Measurements from ENCODE around the gene SPATA9. TPM values are rescaled to one million over a fixed set of nuclear protein-coding genes. Genes with fewer than 3 reads are reported as not detected.
A peak's percentile ranks its signal among the peaks of the same experiment; 100 is the strongest.

The SPATA9 gene
- total RNA-seq: not detected

DNA sequence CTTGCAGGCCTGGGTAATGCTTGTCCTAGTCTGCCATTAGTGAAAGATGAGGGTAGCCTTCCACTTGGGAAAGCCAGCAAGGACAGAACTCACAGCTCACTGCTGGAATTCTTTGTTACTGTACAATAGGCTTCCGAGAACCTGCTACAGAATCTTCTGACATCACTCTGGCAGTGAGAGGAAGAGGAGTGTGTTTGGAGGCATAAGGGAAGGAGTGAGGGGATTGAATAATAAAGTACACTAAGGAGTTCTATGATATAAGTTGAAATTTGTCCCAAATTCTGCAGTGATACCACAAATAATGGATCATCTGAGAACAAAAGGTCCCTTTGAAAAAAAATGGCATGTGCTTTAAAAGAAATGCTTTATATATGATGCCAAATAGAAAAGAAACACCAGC lies at the start of gene SPATA9:
TSS of gene SPATA9 (minus strand) at position 101 of the 400 bp plus-strand sequence. CDS start 137 bp downstream, outside the sequence.
- no peak within 1 kb of the TSS for H3K27ac Mint-ChIP-seq
- ATAC-seq (no peak), DNase-seq (no peak)
- CTCF ChIA-PET: no interaction called here
- no peaks in the 10 kb centered on the region for H3K9me3 Mint-ChIP-seq (ENCODE audit: insufficient read depth)
- no peaks in the 10 kb centered on the region for H3K4me1 Mint-ChIP-seq (ENCODE audit: low read depth)
- POLR2A ChIA-PET: no interaction called here
- peaks cover 33% of the 10 kb centered on the region for H3K27me3 Mint-ChIP-seq (ENCODE audit: low read depth)
- H3K36me3 Mint-ChIP-seq (ENCODE audit: low read depth): no peaks in the 10 kb centered on the region
- no peak within 1 kb of the TSS for H3K4me3 Mint-ChIP-seq

- peaks cover 47% of the 10 kb centered on the region for H3K27me3 Mint-ChIP-seq (ENCODE audit: low read depth)
- no peak overlapping the region for H3K27ac Mint-ChIP-seq
- no peaks in the 10 kb centered on the region for H3K36me3 Mint-ChIP-seq (ENCODE audit: low read depth)
- peaks cover 16% of the 10 kb centered on the region for H3K4me1 Mint-ChIP-seq (ENCODE audit: low read depth)
- H3K4me3 Mint-ChIP-seq: peak overlapping the region; percentile 69
- POLR2A ChIA-PET: interaction anchor here (2.1 kb wide), 1 partner anchor 15 kb away, joined by 5 read pairs; no protein-coding TSS in a partner anchor
- CTCF ChIA-PET: interaction anchor here (1.4 to 4.4 kb wide), 4 partner anchors 30 to 68 kb away, joined by 4 to 15 read pairs (median 8); no protein-coding TSS in a partner anchor
- DNase-seq: peak; percentile 48
- no peaks in the 10 kb centered on the region for H3K9me3 Mint-ChIP-seq (ENCODE audit: insufficient read depth)
- peak; percentile 69 for ATAC-seq
Measured at GRCh38 chr5:95731571-95732554, 49.1 kb upstream of the SPATA9 start.

DNA sequence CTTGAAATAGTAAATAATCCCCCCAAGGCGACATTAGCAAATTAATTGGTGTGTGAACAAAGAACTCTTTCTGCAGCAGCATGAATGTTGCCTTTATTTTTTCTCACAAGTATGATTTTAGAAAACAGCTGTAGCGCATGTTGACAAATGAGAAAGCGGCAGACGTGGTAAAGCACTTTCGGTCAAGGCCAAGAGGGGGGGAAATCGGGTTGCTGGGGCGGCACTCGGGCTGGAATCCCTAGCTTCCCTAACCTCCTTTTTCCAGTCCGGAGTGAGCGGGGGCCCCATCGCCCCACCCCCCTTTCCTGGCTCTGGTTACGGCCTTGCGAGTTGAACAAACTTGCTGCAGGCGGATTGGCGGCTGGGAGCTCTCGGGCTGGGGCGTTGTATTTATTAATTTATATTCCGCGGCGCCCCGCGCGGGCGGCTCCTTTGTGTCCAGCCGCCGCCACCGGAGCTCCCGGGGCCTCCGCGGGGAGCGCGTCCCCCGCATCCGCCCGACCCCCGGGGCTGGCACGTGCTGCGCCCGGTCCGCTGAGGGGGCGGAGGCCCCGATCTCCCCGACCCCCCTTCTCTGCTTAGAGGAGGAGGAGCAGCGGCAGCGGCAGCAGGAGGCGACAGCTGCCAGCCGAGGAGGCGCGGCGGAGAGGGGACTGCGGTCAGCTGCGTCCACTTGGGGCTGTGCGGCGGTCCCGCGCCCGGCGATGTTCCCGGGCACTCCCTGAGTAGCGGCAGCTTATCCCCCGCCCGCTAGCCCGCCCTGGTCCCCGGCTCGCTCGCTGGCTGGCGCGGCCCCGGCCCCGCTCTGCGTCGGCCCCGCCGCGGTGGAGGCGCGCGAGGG lies 48.2 kb upstream of the SPATA9 start, which contains the start of gene RHOBTB3:
TSS of gene RHOBTB3 (plus strand) at position 607 of the 841 bp plus-strand sequence. CDS start 347 bp downstream, outside the sequence.
- CTCF ChIA-PET: interaction anchor here (1.0 to 2.0 kb wide), 6 partner anchors 31 to 72 kb away, joined by 3 to 10 read pairs (median 4); no protein-coding TSS in a partner anchor
- Mint-ChIP-seq H3K27ac (no peak within 1 kb of the TSS), H3K4me1 (ENCODE audit: low read depth) (peaks cover 21% of the 10 kb centered on the region), H3K36me3 (ENCODE audit: low read depth) (no peaks in the 10 kb centered on the region), H3K4me3 (peak within 1 kb of the TSS; percentile 69), H3K9me3 (ENCODE audit: insufficient read depth) (no peaks in the 10 kb centered on the region), H3K27me3 (ENCODE audit: low read depth) (peaks cover 47% of the 10 kb centered on the region)
- DNase-seq (peak; percentile 36), ATAC-seq (peak; percentile 73)
- POLR2A ChIA-PET: interaction anchor here (2.1 kb wide), 1 partner anchor 14 kb away, joined by 5 read pairs; no protein-coding TSS in a partner anchor

DNA sequence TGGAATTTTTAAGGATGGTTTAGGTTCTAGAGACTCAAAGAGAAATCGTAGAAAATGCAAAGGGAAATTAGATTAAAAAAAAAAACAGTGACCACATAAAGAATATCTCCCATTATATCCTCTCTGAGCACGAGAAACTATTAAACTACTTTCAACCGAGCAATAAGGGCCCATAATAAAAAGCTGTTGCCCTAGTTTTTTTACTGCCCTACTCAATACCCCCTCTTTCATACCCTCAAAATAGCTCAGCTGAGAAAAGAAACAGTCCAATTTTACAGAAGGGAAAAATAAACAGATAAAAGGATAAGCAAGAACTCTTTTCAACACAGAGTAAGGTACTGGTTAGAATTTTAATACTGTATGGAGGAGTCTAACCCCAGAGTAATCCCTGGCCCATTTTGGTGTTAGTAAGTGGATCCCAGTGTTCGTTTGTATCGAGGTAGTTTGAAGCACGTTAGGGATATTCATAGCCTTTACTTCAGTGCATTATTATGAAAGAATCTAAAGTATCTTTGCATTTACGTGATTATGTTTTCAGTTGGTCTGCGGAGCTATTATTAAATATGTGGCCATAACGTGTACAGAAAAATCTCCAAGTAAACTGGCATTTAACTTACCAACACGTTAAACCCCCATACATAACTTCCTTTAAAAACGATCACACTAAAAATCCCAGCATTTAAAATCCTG lies 47.4 kb upstream of the SPATA9 start:
- Mint-ChIP-seq H3K27ac (no peak overlapping the region), H3K27me3 (ENCODE audit: low read depth) (peaks cover 48% of the 10 kb centered on the region), H3K4me1 (ENCODE audit: low read depth) (peaks cover 21% of the 10 kb centered on the region), H3K4me3 (peak overlapping the region; percentile 58), H3K9me3 (ENCODE audit: insufficient read depth) (no peaks in the 10 kb centered on the region), H3K36me3 (ENCODE audit: low read depth) (no peaks in the 10 kb centered on the region)
- no peak for ATAC-seq
- ChIA-PET POLR2A (interaction anchor here (2.1 kb wide), 1 partner anchor 13 kb away, joined by 5 read pairs; no protein-coding TSS in a partner anchor), CTCF (interaction anchor here (0.6 to 2.0 kb wide), 8 partner anchors 32 to 117 kb away, joined by 3 to 10 read pairs (median 4); no protein-coding TSS in a partner anchor)
- no peak for DNase-seq

DNA sequence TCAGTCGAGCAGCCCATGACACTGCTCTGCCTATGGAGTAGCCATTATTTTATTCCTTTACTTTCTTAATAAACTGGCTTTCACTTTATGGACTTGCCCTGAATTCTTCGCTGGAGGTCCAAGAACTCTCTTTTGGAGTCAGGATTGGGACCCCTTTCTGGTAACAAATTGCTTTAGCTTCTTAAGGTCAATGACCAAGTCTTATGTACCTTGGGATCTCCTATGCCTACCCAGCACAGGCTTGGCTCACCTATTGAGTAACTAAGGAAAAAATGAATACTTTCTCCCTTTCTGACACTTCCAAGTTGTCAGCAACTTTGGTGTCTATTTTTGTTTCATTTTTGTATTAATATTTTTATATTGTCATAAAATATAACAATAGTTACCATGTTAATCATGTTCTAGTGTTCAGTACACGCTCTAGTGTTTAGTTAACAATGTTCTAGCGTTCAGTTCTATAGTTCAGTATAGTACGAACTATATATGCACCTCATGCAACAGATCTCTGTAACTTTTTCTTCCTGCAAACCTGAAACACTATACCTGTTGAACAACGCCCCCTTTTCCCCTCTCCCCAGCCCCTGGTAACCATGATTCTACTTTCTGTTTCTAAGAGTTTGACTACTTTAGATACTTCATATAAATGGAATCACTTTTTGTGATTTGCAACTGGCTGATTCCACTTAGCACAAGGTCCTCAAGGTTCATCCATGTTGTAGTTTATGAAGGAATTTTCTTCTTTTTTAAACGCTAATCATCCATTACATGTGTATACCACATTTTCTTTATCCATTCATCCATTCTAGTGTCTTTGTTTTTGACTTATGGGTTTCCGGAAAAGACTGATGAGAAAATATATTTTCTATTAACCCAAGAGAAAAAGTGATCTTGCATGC lies 46.6 kb upstream of the SPATA9 start:
- ChIA-PET CTCF (interaction anchor here (0.6 to 1.8 kb wide), 2 partner anchors 65 to 118 kb away, joined by 3 to 6 read pairs; no protein-coding TSS in a partner anchor), POLR2A (no interaction called here)
- ATAC-seq: no peak
- H3K27ac Mint-ChIP-seq: no peak overlapping the region
- H3K36me3 Mint-ChIP-seq (ENCODE audit: low read depth): no peaks in the 10 kb centered on the region
- peaks cover 43% of the 10 kb centered on the region for H3K27me3 Mint-ChIP-seq (ENCODE audit: low read depth)
- H3K4me3 Mint-ChIP-seq: no peak overlapping the region
- H3K4me1 Mint-ChIP-seq (ENCODE audit: low read depth): peaks cover 21% of the 10 kb centered on the region
- no peaks in the 10 kb centered on the region for H3K9me3 Mint-ChIP-seq (ENCODE audit: insufficient read depth)
- DNase-seq: no peak

DNA sequence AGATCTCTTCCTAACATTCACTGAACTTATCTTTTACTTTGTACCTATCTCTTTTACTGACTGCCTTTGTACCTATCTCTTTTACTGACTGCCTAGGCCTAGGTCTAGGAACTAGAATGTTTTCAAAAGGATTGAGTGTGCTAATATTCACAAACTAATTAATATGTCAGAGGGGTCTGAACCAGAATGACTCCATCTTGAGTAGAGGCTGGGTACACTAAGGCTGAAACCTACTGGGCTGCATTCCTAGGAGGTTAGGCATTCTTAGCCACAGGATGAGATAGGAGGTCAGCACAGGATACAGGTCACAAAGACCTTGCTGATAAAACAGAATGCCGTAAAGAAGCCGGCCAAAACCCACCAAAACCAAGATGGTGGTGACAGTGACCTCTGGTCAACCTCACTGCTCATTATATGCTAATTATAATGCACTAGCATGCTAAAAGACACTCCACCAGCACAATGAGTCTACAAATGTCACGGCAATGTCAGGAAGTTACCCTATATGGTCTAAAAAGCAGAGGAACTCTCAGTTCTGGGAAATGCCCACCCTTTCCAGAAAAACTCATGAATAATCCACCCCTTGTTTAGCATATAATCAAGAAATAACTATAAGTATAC lies 45.8 kb upstream of the SPATA9 start:
- H3K4me3 Mint-ChIP-seq: no peak overlapping the region
- H3K36me3 Mint-ChIP-seq (ENCODE audit: low read depth): no peaks in the 10 kb centered on the region
- ATAC-seq: no peak
- H3K4me1 Mint-ChIP-seq (ENCODE audit: low read depth): peaks cover 22% of the 10 kb centered on the region
- peaks cover 40% of the 10 kb centered on the region for H3K27me3 Mint-ChIP-seq (ENCODE audit: low read depth)
- no peak overlapping the region for H3K27ac Mint-ChIP-seq
- ChIA-PET CTCF (interaction anchor here (1.2 to 1.8 kb wide), 2 partner anchors 53 to 64 kb away, joined by 3 to 6 read pairs; no protein-coding TSS in a partner anchor), POLR2A (no interaction called here)
- H3K9me3 Mint-ChIP-seq (ENCODE audit: insufficient read depth): no peaks in the 10 kb centered on the region
- DNase-seq: no peak

DNA sequence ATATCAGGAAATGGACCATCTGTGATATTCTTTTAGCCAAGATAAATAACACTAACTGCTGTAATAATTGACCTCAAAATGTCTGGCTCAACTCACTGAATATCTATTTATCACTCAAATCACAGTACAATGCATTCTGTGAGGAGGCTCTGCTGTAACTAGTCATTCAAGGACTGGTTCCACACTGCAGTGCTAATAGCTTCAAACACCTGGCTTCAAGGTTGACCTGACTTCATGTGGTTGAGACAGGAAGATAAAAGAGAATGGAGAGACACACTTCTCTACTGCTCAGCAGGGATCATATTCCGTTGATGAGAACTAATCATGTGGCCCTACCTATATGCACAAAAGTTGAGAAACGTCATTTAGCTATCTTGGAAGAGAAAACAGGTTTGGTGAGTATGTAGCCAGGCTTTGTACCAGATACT lies 45.0 kb upstream of the SPATA9 start:
- Mint-ChIP-seq H3K27ac (no peak overlapping the region), H3K9me3 (ENCODE audit: insufficient read depth) (no peaks in the 10 kb centered on the region), H3K4me3 (no peak overlapping the region), H3K4me1 (ENCODE audit: low read depth) (peaks cover 24% of the 10 kb centered on the region), H3K36me3 (ENCODE audit: low read depth) (no peaks in the 10 kb centered on the region), H3K27me3 (ENCODE audit: low read depth) (peaks cover 33% of the 10 kb centered on the region)
- POLR2A ChIA-PET: no interaction called here
- no peak for ATAC-seq
- CTCF ChIA-PET: interaction anchor here (1.2 kb wide), 1 partner anchor 53 kb away, joined by 3 read pairs; no protein-coding TSS in a partner anchor
- DNase-seq: no peak

DNA sequence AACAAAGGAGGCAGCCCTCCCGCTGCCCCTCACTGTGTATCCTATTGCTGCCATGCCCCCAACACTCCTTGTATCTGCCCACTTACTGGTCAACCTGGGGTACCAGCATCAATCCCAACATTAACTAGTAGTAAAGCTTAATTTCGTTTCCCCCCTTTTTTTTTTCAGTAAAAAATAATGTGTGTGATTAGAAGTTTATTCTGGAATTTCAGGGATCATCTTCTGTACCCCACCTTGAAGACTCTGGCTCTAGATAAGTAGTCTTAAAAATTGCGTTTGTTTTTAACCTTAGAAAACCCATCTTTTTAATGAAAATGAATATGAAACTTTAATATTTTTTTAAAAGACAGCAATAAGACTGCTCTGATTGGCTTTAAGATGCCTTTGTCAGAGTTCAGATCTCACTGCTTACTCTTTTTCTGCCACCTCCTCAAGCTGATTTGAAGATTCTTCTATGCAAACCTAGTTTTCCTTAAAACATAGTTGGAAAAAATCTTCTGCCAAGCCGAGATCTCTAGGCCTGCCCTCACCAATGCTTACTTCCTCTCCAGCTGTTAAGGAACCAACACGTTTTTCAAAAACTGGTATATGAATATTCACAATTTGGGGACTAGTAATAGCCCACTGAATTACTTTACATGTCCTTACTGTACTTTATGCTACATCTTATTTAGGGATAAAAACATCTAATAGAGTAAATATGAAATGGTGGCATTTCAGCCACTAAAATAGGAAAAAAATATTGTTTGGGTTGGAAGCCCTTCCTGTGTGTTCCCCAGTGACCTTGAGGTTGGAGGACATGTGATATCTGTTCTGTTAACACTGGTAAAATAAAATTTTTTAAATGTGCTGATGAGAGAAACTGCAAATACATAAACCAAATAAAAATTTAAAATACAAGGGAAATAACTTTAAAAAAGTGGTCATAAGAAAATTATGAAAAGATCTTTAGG lies 44.3 kb upstream of the SPATA9 start:
- Mint-ChIP-seq H3K36me3 (ENCODE audit: low read depth) (no peaks in the 10 kb centered on the region), H3K27ac (no peak overlapping the region), H3K27me3 (ENCODE audit: low read depth) (peaks cover 29% of the 10 kb centered on the region), H3K4me1 (ENCODE audit: low read depth) (peaks cover 23% of the 10 kb centered on the region), H3K9me3 (ENCODE audit: insufficient read depth) (no peaks in the 10 kb centered on the region), H3K4me3 (no peak overlapping the region)
- ATAC-seq: no peak
- DNase-seq: no peak
- ChIA-PET POLR2A (no interaction called here), CTCF (interaction anchor here (1.2 kb wide), 2 partner anchors 32 to 54 kb away, joined by 3 read pairs; no protein-coding TSS in a partner anchor)
